Measurements from ENCODE around the gene RBKS.

GRCh38 chr2:27925766-27926472 lies 35.7 kb upstream of the RBKS start:
- TF ChIP-seq CTCF (conservative IDR thresholded peaks at IDR 0.05) = no peak
- no peak for TF ChIP-seq EZH2 (IDR thresholded peaks at IDR 0.05; ENCODE audit: low read depth)

Measured in PC-9 (cell line).